ENCODE measurements around the gene HPGDS.
"Not testable (repeated sequence)": the region's sequence is repeated elsewhere in the genome, so short reads cannot be mapped to it uniquely, and the experiment has no call there.

Gene HPGDS

GRCh38 chr4:94302191-94302590 lies 40.4 kb downstream of the HPGDS start:
- Histone ChIP-seq H2AFZ (ENCODE audit: low read length) (no peak overlapping the region), H3K36me3 (ENCODE audit: insufficient read depth, low read length) (no peaks in the 10 kb centered on the region), H3K4me1 (ENCODE audit: insufficient read depth, low read length, severe bottlenecking) (no peaks in the 10 kb centered on the region), H3K27ac (ENCODE audit: low read depth, low read length, poor library complexity, severe bottlenecking) (no peak overlapping the region), H3K9ac (ENCODE audit: low read length) (no peak overlapping the region), H3K9me3 (ENCODE audit: low read length) (no peaks in the 10 kb centered on the region), H3K4me2 (ENCODE audit: low read length) (no peak overlapping the region), H3K27me3 (ENCODE audit: insufficient read depth, low read length) (no peaks in the 10 kb centered on the region), H3K79me2 (ENCODE audit: insufficient read depth, low read length) (no peaks in the 10 kb centered on the region), H4K20me1 (ENCODE audit: insufficient read depth, low read length) (no peaks in the 10 kb centered on the region), H3K4me3 (ENCODE audit: low read depth, low read length, poor library complexity, severe bottlenecking) (no peak overlapping the region), H3F3A (ENCODE audit: insufficient read depth, low read length) (no peaks in the 10 kb centered on the region), H3K9me2 (ENCODE audit: low read depth, low read length) (no peaks in the 10 kb centered on the region)
- TF ChIP-seq EZH2 (IDR thresholded peaks at IDR 0.05; ENCODE audit: borderline replicate concordance, low read length) (no peak), CTCF (IDR thresholded peaks at IDR 0.05; ENCODE audit: low read length) (no peak)

- H3K27me3 ChIP-seq (ENCODE audit: insufficient read depth, low read length) = no peaks in the 10 kb centered on the region
- H3K27ac ChIP-seq (ENCODE audit: low read depth, low read length, poor library complexity, severe bottlenecking) = no peak overlapping the region
- no peak overlapping the region for H3K4me3 ChIP-seq (ENCODE audit: low read depth, low read length, poor library complexity, severe bottlenecking)
- no peaks in the 10 kb centered on the region for H4K20me1 ChIP-seq (ENCODE audit: insufficient read depth, low read length)
- no peaks in the 10 kb centered on the region for H3K79me2 ChIP-seq (ENCODE audit: insufficient read depth, low read length)
- TF ChIP-seq EZH2 (IDR thresholded peaks at IDR 0.05; ENCODE audit: borderline replicate concordance, low read length) (no peak), CTCF (IDR thresholded peaks at IDR 0.05; ENCODE audit: low read length) (no peak)
- no peaks in the 10 kb centered on the region for H3F3A ChIP-seq (ENCODE audit: insufficient read depth, low read length)
- H3K9ac ChIP-seq (ENCODE audit: low read length) = no peak overlapping the region
- H3K9me3 ChIP-seq (ENCODE audit: low read length) = no peaks in the 10 kb centered on the region
- no peaks in the 10 kb centered on the region for H3K4me1 ChIP-seq (ENCODE audit: insufficient read depth, low read length, severe bottlenecking)
- H3K36me3 ChIP-seq (ENCODE audit: insufficient read depth, low read length) = no peaks in the 10 kb centered on the region
- no peaks in the 10 kb centered on the region for H3K9me2 ChIP-seq (ENCODE audit: low read depth, low read length)
- H3K4me2 ChIP-seq (ENCODE audit: low read length) = no peak overlapping the region
- H2AFZ ChIP-seq (ENCODE audit: low read length) = no peak overlapping the region
Measured at GRCh38 chr4:94298725-94299252, 43.8 kb downstream of the HPGDS start.

- not testable (repeated sequence) for H3K4me2 ChIP-seq (ENCODE audit: low read length); H3F3A ChIP-seq (ENCODE audit: insufficient read depth, low read length); H3K9ac ChIP-seq (ENCODE audit: low read length); H2AFZ ChIP-seq (ENCODE audit: low read length); H3K27me3 ChIP-seq (ENCODE audit: insufficient read depth, low read length); H3K27ac ChIP-seq (ENCODE audit: low read depth, low read length, poor library complexity, severe bottlenecking); H4K20me1 ChIP-seq (ENCODE audit: insufficient read depth, low read length); H3K9me3 ChIP-seq (ENCODE audit: low read length); H3K79me2 ChIP-seq (ENCODE audit: insufficient read depth, low read length); H3K9me2 ChIP-seq (ENCODE audit: low read depth, low read length); H3K4me1 ChIP-seq (ENCODE audit: insufficient read depth, low read length, severe bottlenecking); H3K4me3 ChIP-seq (ENCODE audit: low read depth, low read length, poor library complexity, severe bottlenecking)
- H3K36me3 ChIP-seq (ENCODE audit: insufficient read depth, low read length) = peaks cover 18% of the 10 kb centered on the region
Measured at GRCh38 chr4:94295473-94295872, 47.2 kb downstream of the HPGDS start.

- H3K36me3 ChIP-seq (ENCODE audit: insufficient read depth, low read length) = peaks cover 30% of the 10 kb centered on the region
- not testable (repeated sequence) for H2AFZ ChIP-seq (ENCODE audit: low read length); H3K9me3 ChIP-seq (ENCODE audit: low read length); H3K27ac ChIP-seq (ENCODE audit: low read depth, low read length, poor library complexity, severe bottlenecking); H3K4me2 ChIP-seq (ENCODE audit: low read length); H3K4me3 ChIP-seq (ENCODE audit: low read depth, low read length, poor library complexity, severe bottlenecking); H3K9ac ChIP-seq (ENCODE audit: low read length); H4K20me1 ChIP-seq (ENCODE audit: insufficient read depth, low read length); H3F3A ChIP-seq (ENCODE audit: insufficient read depth, low read length); H3K9me2 ChIP-seq (ENCODE audit: low read depth, low read length); H3K4me1 ChIP-seq (ENCODE audit: insufficient read depth, low read length, severe bottlenecking); H3K27me3 ChIP-seq (ENCODE audit: insufficient read depth, low read length); H3K79me2 ChIP-seq (ENCODE audit: insufficient read depth, low read length)
Measured at GRCh38 chr4:94293981-94294380, 48.7 kb downstream of the HPGDS start.
